Parathyroid adenoma (tissue), 2 donors: Measurements from ENCODE around the gene FSIP1.

Experiments used
- H2AFZ ChIP-seq: fragments of 300-600 bp; sonication (generic); one replicate; pipeline ENCODE4 v1.7.0; 2017; ENCODE audit warnings: antibody characterized with exemption, mild to moderate bottlenecking
- H3K27ac ChIP-seq: fragments of 300-600 bp; sonication (generic); one replicate; pipeline ENCODE4 v1.7.0; 2017
- H3K27me3 ChIP-seq: fragments of 300-600 bp; sonication (generic); one replicate; pipeline ENCODE4 v1.7.0; 2017; ENCODE audit warnings: low read length; ENCODE audit not compliant: control insufficient read depth, insufficient read depth
- H3K36me3 ChIP-seq: fragments of 300-600 bp; sonication (generic); one replicate; pipeline ENCODE4 v1.7.0; 2017; ENCODE audit warnings: low read length; ENCODE audit not compliant: control insufficient read depth, insufficient read depth
- H3K4me1 ChIP-seq: fragments of 300-600 bp; sonication (generic); one replicate; pipeline ENCODE4 v1.7.0; 2017; ENCODE audit warnings: control low read depth
- H3K4me2 ChIP-seq: fragments of 300-600 bp; sonication (generic); one replicate; pipeline ENCODE4 v1.7.0; 2017; ENCODE audit warnings: low read length
- H3K4me3 ChIP-seq: fragments of 300-600 bp; sonication (generic); one replicate; pipeline ENCODE4 v1.7.0; 2017; ENCODE audit warnings: low read depth, low read length
- H3K79me2 ChIP-seq: fragments of 300-600 bp; sonication (generic); one replicate; pipeline ENCODE4 v1.7.0; 2017; ENCODE audit warnings: control low read depth
- H3K9ac ChIP-seq: fragments of 300-600 bp; sonication (generic); one replicate; pipeline ENCODE4 v1.7.0; 2017; ENCODE audit warnings: mild to moderate bottlenecking
- H3K9me3 ChIP-seq: fragments of 300-600 bp; sonication (generic); one replicate; pipeline ENCODE4 v1.7.0; 2017; ENCODE audit warnings: low read length; ENCODE audit not compliant: control insufficient read depth
- CTCF ChIP-seq: fragments of 300-600 bp; sonication (generic); IDR thresholded peaks from one replicate; pipeline ENCODE4 v1.7.0; 2017; ENCODE audit warnings: antibody characterized with exemption, mild to moderate bottlenecking
- donor health status: primary hyperparathyroidism.

The FSIP1 gene

GRCh38 chr15:39593656-39594445, 188.8 kb downstream of the FSIP1 start:
- Histone ChIP-seq H3K27me3 (no peaks in the 10 kb centered on the region), H3K36me3 (no peaks in the 10 kb centered on the region), H2AFZ (no peak overlapping the region), H3K27ac (no peak overlapping the region), H3K4me2 (no peak overlapping the region), H3K79me2 (no peaks in the 10 kb centered on the region), H3K4me3 (no peak overlapping the region), H3K9me3 (no peaks in the 10 kb centered on the region), H3K4me1 (no peaks in the 10 kb centered on the region), H3K9ac (no peak overlapping the region)
- TF ChIP-seq CTCF = no peak

GRCh38 chr15:39593071-39593655, 189.5 kb downstream of the FSIP1 start:
- no peak for TF ChIP-seq CTCF
- Histone ChIP-seq H3K4me2 (no peak overlapping the region), H2AFZ (no peak overlapping the region), H3K27ac (no peak overlapping the region), H3K36me3 (no peaks in the 10 kb centered on the region), H3K4me1 (no peaks in the 10 kb centered on the region), H3K79me2 (no peaks in the 10 kb centered on the region), H3K9me3 (no peaks in the 10 kb centered on the region), H3K4me3 (no peak overlapping the region), H3K27me3 (no peaks in the 10 kb centered on the region), H3K9ac (no peak overlapping the region)

- no peak overlapping the region for H3K4me2 ChIP-seq
- H2AFZ ChIP-seq = no peak overlapping the region
- H3K4me1 ChIP-seq = no peaks in the 10 kb centered on the region
- H3K9me3 ChIP-seq = no peaks in the 10 kb centered on the region
- H3K27me3 ChIP-seq = no peaks in the 10 kb centered on the region
- H3K9ac ChIP-seq = no peak overlapping the region
- no peaks in the 10 kb centered on the region for H3K36me3 ChIP-seq
- no peak overlapping the region for H3K27ac ChIP-seq
- H3K79me2 ChIP-seq = no peaks in the 10 kb centered on the region
- H3K4me3 ChIP-seq = no peak overlapping the region
- no peak for TF ChIP-seq CTCF
These were observed 190.1 kb downstream of the FSIP1 start for GRCh38 chr15:39592500-39592899.

- Histone ChIP-seq H3K4me2 (no peak overlapping the region), H3K79me2 (no peaks in the 10 kb centered on the region), H3K27ac (no peak overlapping the region), H3K27me3 (no peaks in the 10 kb centered on the region), H3K9me3 (no peaks in the 10 kb centered on the region), H2AFZ (no peak overlapping the region), H3K4me1 (no peaks in the 10 kb centered on the region), H3K36me3 (no peaks in the 10 kb centered on the region), H3K4me3 (no peak overlapping the region), H3K9ac (no peak overlapping the region)
- no peak for TF ChIP-seq CTCF
These were observed 190.7 kb downstream of the FSIP1 start for GRCh38 chr15:39591896-39592315.
